ENCODE measurements around the gene USP6NL. TPM values are rescaled to one million over a fixed set of nuclear protein-coding genes. Genes with fewer than 3 reads are reported as not detected.
A peak's percentile ranks its signal among the peaks of the same experiment; 100 is the strongest.

Gene USP6NL
- total RNA-seq, 2 experiments from 2014 or later = 0.49 to 1.1 TPM

DNA sequence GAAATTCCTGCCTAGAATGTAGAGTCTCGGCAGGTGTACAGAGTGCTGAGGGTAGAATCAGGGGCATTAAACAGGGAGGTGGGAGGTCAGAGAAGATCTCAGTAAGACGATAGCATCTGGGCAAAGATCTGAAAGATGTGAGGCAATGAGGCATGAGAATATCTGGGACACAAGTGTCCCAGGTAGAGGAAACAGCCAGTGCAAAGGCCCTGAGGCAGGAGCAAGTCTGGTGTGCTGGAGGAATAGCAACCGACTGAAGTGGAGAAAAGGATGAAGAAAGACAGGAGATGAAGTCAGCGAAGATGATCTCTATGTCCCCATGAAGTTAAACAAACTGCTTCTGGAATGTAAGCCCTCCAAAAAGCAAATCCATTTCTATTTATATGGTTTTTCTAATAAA is 84.4 kb downstream of the USP6NL start:
- DNase-seq (no peak), ATAC-seq (no peak)
- H3K27ac Mint-ChIP-seq = peak overlapping the region; percentile 17
- peaks cover 14% of the 10 kb centered on the region for H3K4me1 Mint-ChIP-seq
- CTCF ChIA-PET = interaction anchor here (0.8 to 1.0 kb wide), 3 partner anchors 11 to 231 kb away, joined by 3 to 4 read pairs (median 4); no protein-coding TSS in a partner anchor
- H3K4me3 Mint-ChIP-seq = peak overlapping the region; percentile 61
- H3K27me3 Mint-ChIP-seq = no peaks in the 10 kb centered on the region
- H3K9me3 Mint-ChIP-seq (ENCODE audit: low read depth) = no peaks in the 10 kb centered on the region
- no peaks in the 10 kb centered on the region for H3K36me3 Mint-ChIP-seq

DNA sequence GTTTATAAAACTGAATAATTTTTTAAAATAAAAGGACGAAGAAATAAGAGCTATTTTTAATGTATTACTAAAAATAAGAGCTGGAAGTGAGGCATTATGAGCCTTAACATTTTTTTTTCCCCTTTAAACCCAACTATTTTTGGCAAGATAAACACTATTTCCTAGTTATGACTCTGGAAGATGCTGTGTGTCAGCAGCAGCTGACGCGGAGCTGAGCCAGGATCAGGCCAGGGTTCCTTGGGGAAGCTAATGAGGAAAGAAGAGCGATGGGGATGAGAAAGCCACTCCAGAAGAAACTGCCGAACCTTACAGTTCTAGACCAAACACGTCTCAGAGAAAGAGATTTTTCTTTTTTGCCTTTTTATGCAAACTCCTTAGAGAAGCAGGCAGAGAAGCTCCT is 85.9 kb downstream of the USP6NL start:
- Mint-ChIP-seq H3K36me3 (no peaks in the 10 kb centered on the region), H3K4me3 (no peak overlapping the region), H3K27ac (no peak overlapping the region), H3K27me3 (no peaks in the 10 kb centered on the region), H3K4me1 (peaks cover 14% of the 10 kb centered on the region), H3K9me3 (ENCODE audit: low read depth) (no peaks in the 10 kb centered on the region)
- ATAC-seq (no peak), DNase-seq (no peak)
- CTCF ChIA-PET = interaction anchor here (0.9 kb wide), 1 partner anchor 9 kb away, joined by 3 read pairs; no protein-coding TSS in a partner anchor

DNA sequence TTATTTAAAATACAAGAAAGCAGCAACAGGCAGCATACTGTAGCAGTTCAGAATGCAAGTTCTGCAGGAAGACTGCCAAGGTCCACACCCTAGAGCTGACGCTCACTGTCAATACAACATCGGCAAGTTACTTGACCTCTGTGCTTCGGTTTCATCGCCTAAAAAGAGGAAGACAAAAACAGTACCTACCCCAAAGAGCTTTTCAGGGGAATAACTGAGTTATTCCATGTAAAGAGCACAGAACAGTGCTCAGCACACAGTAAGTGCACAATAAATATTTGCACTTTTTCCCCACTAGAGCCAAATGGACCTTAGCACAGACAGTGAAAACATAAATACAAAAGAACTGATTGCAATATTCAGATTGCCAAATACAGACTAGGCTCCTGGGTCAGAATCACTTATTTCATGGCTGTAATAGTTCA is 88.6 kb downstream of the USP6NL start:
- DNase-seq = no peak
- H3K4me1 Mint-ChIP-seq = peaks cover 7% of the 10 kb centered on the region
- no peaks in the 10 kb centered on the region for H3K9me3 Mint-ChIP-seq (ENCODE audit: low read depth)
- no peak overlapping the region for H3K4me3 Mint-ChIP-seq
- H3K27ac Mint-ChIP-seq = no peak overlapping the region
- no peaks in the 10 kb centered on the region for H3K36me3 Mint-ChIP-seq
- no peak for ATAC-seq
- H3K27me3 Mint-ChIP-seq = no peaks in the 10 kb centered on the region
- CTCF ChIA-PET = interaction anchor here (3.7 kb wide), 1 partner anchor 234 kb away, joined by 17 read pairs; no protein-coding TSS in a partner anchor

GRCh38 chr10:11521860-11522259 is 89.6 kb downstream of the USP6NL start:
- ATAC-seq (no peak), DNase-seq (no peak)
- no peak overlapping the region for H3K4me3 Mint-ChIP-seq
- no peaks in the 10 kb centered on the region for H3K27me3 Mint-ChIP-seq
- H3K27ac Mint-ChIP-seq = no peak overlapping the region
- no peaks in the 10 kb centered on the region for H3K9me3 Mint-ChIP-seq (ENCODE audit: low read depth)
- CTCF ChIA-PET = interaction anchor here (1.2 to 3.7 kb wide), 2 partner anchors 203 to 235 kb away, joined by 4 to 17 read pairs; no protein-coding TSS in a partner anchor
- peaks cover 9% of the 10 kb centered on the region for H3K4me1 Mint-ChIP-seq
- no peaks in the 10 kb centered on the region for H3K36me3 Mint-ChIP-seq

DNA sequence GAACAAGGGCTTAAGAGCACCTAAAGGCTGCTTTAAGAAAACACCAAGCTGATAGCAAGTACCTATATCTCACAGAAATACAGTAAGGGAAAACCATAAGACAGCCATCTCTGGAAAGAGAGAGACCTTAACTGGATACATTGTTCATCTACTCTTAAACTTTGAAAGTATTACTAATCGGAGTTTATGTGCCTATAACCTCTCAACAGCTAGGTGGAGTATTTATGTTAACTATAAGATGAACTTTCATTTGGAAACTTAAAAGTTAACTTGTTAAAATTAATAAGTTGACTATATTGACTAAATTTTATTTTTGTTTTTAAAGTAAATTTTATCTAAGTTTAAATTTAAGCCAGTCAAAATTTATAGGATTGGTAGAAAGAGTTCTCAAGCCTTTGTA is 90.6 kb downstream of the USP6NL start:
- Mint-ChIP-seq H3K27me3 (no peaks in the 10 kb centered on the region), H3K4me1 (peaks cover 9% of the 10 kb centered on the region), H3K4me3 (no peak overlapping the region), H3K9me3 (ENCODE audit: low read depth) (no peaks in the 10 kb centered on the region), H3K27ac (no peak overlapping the region), H3K36me3 (no peaks in the 10 kb centered on the region)
- CTCF ChIA-PET = interaction anchor here (1.2 to 3.7 kb wide), 3 partner anchors 87 to 236 kb away, joined by 3 to 17 read pairs (median 4); no protein-coding TSS in a partner anchor
- ATAC-seq = no peak
- no peak for DNase-seq

GRCh38 chr10:11517150-11517549 is 94.3 kb downstream of the USP6NL start:
- Mint-ChIP-seq H3K27ac (no peak overlapping the region), H3K9me3 (ENCODE audit: low read depth) (no peaks in the 10 kb centered on the region), H3K4me3 (no peak overlapping the region), H3K4me1 (peaks cover 13% of the 10 kb centered on the region), H3K27me3 (peaks cover 9% of the 10 kb centered on the region), H3K36me3 (no peaks in the 10 kb centered on the region)
- ATAC-seq (no peak), DNase-seq (no peak)
- CTCF ChIA-PET = interaction anchor here (1.0 to 2.6 kb wide), 2 partner anchors 208 to 241 kb away, joined by 5 to 6 read pairs; no protein-coding TSS in a partner anchor

GRCh38 chr10:11516431-11516746 is 95.1 kb downstream of the USP6NL start:
- DNase-seq = no peak
- H3K4me1 Mint-ChIP-seq = peaks cover 13% of the 10 kb centered on the region
- H3K4me3 Mint-ChIP-seq = no peak overlapping the region
- ATAC-seq = no peak
- no peak overlapping the region for H3K27ac Mint-ChIP-seq
- no peaks in the 10 kb centered on the region for H3K9me3 Mint-ChIP-seq (ENCODE audit: low read depth)
- no peaks in the 10 kb centered on the region for H3K36me3 Mint-ChIP-seq
- peaks cover 10% of the 10 kb centered on the region for H3K27me3 Mint-ChIP-seq
- CTCF ChIA-PET = interaction anchor here (0.7 to 5.9 kb wide), 10 partner anchors 9 to 242 kb away, joined by 3 to 69 read pairs (median 6); no protein-coding TSS in a partner anchor

GRCh38 chr10:11515596-11516430 is 95.6 kb downstream of the USP6NL start:
- H3K27ac Mint-ChIP-seq = no peak overlapping the region
- CTCF ChIA-PET = interaction anchor here (0.6 to 5.9 kb wide), 23 partner anchors 9 to 342 kb away, joined by 3 to 69 read pairs (median 4); no protein-coding TSS in a partner anchor

GRCh38 chr10:11513727-11514126 is 97.7 kb downstream of the USP6NL start:
- DNase-seq (no peak), ATAC-seq (no peak)
- no peak overlapping the region for H3K27ac Mint-ChIP-seq
- H3K27me3 Mint-ChIP-seq = peaks cover 13% of the 10 kb centered on the region
- H3K4me1 Mint-ChIP-seq = peaks cover 13% of the 10 kb centered on the region
- CTCF ChIA-PET = interaction anchor here (0.6 to 5.9 kb wide), 4 partner anchors 40 to 245 kb away, joined by 3 to 69 read pairs (median 5); no protein-coding TSS in a partner anchor
- H3K9me3 Mint-ChIP-seq (ENCODE audit: low read depth) = no peaks in the 10 kb centered on the region
- no peaks in the 10 kb centered on the region for H3K36me3 Mint-ChIP-seq
- H3K4me3 Mint-ChIP-seq = no peak overlapping the region

More at GRCh38 chr10:11515596-11516430, 95.6 kb downstream of the USP6NL start:
- Mint-ChIP-seq H3K4me1 (peaks cover 13% of the 10 kb centered on the region), H3K36me3 (no peaks in the 10 kb centered on the region), H3K9me3 (ENCODE audit: low read depth) (no peaks in the 10 kb centered on the region), H3K27me3 (peaks cover 10% of the 10 kb centered on the region), H3K4me3 (no peak overlapping the region)
- ATAC-seq (peak; percentile 83), DNase-seq (peak; percentile 68)

DNA sequence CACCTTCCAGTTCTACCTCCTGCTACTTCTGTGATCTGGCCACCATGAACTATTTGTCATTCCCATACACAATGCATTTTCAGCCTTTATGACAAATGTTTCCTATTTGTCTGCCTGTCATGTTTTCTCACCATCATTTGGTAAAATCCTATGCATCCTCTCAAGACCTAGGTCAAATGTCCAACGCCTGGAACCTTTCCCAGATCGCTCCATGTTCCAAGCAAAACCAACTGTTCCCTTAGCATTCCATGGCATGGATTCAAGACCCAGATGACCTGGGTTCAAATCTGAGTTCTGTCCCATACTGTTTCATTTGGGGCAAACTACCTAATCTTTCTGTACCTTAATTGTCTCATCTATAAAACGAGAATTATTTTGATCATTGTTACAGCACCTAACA is 98.9 kb downstream of the USP6NL start:
- no peaks in the 10 kb centered on the region for H3K36me3 Mint-ChIP-seq
- CTCF ChIA-PET = interaction anchor here (5.9 kb wide), 1 partner anchor 246 kb away, joined by 69 read pairs; no protein-coding TSS in a partner anchor
- DNase-seq = no peak
- H3K27ac Mint-ChIP-seq = no peak overlapping the region
- no peaks in the 10 kb centered on the region for H3K9me3 Mint-ChIP-seq (ENCODE audit: low read depth)
- H3K4me1 Mint-ChIP-seq = peaks cover 13% of the 10 kb centered on the region
- peaks cover 13% of the 10 kb centered on the region for H3K27me3 Mint-ChIP-seq
- no peak overlapping the region for H3K4me3 Mint-ChIP-seq
- ATAC-seq = no peak

DNA sequence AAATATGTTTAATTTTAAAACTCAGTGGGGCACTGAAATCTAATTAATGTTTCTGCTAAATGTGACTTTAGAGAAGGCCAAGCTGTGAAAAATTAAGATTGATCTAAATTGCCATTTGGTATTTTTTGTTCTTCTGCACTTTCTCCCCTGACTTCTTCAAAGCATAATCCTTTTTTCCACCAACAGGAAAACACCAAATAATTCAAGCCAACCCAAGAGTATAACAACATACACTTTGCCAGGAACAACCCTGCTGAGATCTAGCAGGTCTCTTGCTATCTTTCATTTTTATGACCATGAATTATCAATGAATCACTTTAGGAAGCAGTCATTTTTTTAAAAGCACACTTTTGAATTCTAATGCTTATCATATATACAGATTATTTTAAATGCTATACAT is 100.1 kb downstream of the USP6NL start:
- H3K27me3 Mint-ChIP-seq = peaks cover 13% of the 10 kb centered on the region
- CTCF ChIA-PET = interaction anchor here (5.9 kb wide), 1 partner anchor 247 kb away, joined by 69 read pairs; no protein-coding TSS in a partner anchor
- no peaks in the 10 kb centered on the region for H3K36me3 Mint-ChIP-seq
- peaks cover 4% of the 10 kb centered on the region for H3K4me1 Mint-ChIP-seq
- no peak for ATAC-seq
- H3K4me3 Mint-ChIP-seq = no peak overlapping the region
- no peaks in the 10 kb centered on the region for H3K9me3 Mint-ChIP-seq (ENCODE audit: low read depth)
- DNase-seq = no peak
- no peak overlapping the region for H3K27ac Mint-ChIP-seq

DNA sequence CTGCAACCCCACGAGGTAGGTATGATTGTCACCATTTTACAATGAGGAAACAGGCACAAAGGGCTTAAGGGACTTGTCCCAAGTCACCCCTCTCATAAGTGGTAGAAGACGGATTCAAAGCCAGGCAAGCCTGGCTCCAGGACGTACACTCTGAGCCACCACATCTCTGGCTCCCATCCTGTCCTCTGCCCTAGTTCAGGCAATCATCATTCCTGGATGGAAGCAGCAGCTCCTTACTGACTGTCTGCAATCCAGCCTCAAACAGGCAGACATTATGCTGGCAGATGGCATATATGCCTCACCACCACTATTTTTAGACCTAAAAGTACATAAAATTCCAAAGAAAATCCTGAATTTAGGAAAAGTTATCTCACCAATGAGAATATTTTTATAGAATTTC is 100.7 kb downstream of the USP6NL start:
- ATAC-seq (no peak), DNase-seq (no peak)
- Mint-ChIP-seq H3K4me3 (no peak overlapping the region), H3K27ac (no peak overlapping the region), H3K9me3 (ENCODE audit: low read depth) (no peaks in the 10 kb centered on the region), H3K36me3 (no peaks in the 10 kb centered on the region), H3K4me1 (peaks cover 6% of the 10 kb centered on the region), H3K27me3 (peaks cover 15% of the 10 kb centered on the region)
- CTCF ChIA-PET = interaction anchor here (5.9 kb wide), 1 partner anchor 248 kb away, joined by 69 read pairs; no protein-coding TSS in a partner anchor

DNA sequence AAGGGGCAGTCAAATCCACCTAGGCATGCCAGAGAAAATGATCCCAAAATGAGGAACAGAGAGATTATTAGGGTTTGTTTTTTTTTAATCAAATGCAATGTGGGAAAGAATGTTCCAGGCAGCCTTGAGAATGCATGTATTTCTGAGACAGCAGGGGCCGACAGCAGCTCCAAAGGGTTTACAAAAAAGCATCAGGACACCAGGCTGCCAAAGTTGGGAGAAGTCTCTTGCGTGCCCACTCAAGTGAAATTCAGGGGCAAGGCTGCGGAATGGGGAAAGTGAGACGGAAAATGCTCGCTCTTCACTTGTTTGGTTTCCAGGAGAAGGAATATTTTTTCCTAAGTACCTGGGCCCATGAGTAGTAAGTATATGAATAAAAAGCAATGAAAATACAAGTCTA is 101.2 kb downstream of the USP6NL start:
- CTCF ChIA-PET = no interaction called here
- H3K27ac Mint-ChIP-seq = no peak overlapping the region
- peaks cover 4% of the 10 kb centered on the region for H3K4me1 Mint-ChIP-seq
- no peaks in the 10 kb centered on the region for H3K36me3 Mint-ChIP-seq
- H3K27me3 Mint-ChIP-seq = peaks cover 12% of the 10 kb centered on the region
- no peak for DNase-seq
- H3K4me3 Mint-ChIP-seq = no peak overlapping the region
- ATAC-seq = no peak
- no peaks in the 10 kb centered on the region for H3K9me3 Mint-ChIP-seq (ENCODE audit: low read depth)

Data from activated CD8-positive, alpha-beta memory T cell treated with anti-CD3 and anti-CD28 coated beads, Interleukin-2, amount 10 ng/mL, durations not matched to agents 7 days and 5 days (primary cell).